ENCODE results near the gene LZTR1. TPM values are rescaled to one million over a fixed set of nuclear protein-coding genes. Genes with fewer than 3 reads are reported as not detected.
"Not testable (repeated sequence)": the region's sequence is repeated elsewhere in the genome, so short reads cannot be mapped to it uniquely, and the experiment has no call there.

LZTR1 gene
- total RNA-seq, 1 experiment from 2014 or later, result 13.0 TPM

DNA sequence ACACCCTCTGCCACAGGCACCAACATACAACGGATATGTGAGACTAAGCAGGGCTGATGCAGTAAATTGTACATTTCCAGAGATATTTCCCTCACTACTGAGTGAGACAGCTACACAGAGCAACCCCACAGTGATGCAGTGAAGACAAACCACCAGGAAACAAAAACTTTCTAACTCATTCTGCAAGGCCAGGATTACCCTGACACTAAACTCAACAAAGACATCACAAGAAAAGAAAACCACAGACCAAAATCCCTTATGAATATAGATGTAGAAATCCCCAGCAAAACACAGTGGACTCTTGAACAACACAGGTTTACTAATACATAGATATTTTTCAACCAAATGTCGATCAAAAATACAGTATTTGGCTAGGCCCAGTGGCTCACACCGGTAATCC is 51.8 kb downstream of the LZTR1 start:
- no peak for DNase-seq (ENCODE audit: low read depth)

DNA sequence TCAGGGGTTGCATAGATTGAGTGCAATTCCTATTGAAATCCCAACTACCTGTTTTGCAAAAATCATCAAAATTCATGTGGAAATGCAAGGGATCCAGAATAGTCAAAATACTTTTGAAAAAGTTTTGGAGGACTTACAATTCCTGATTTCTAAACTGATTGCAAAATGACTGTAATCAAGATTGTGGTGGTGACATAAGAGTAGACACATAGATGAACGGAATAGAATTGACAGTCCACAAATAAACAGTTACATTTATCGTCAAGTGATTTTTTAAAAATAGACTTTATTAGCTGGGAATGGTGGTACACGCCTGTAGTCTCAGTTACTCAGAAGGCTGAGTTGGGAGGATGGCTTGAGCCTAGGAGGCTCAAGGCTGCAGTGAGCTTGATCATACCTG is 52.9 kb downstream of the LZTR1 start:
- no peak for DNase-seq (ENCODE audit: low read depth)

DNA sequence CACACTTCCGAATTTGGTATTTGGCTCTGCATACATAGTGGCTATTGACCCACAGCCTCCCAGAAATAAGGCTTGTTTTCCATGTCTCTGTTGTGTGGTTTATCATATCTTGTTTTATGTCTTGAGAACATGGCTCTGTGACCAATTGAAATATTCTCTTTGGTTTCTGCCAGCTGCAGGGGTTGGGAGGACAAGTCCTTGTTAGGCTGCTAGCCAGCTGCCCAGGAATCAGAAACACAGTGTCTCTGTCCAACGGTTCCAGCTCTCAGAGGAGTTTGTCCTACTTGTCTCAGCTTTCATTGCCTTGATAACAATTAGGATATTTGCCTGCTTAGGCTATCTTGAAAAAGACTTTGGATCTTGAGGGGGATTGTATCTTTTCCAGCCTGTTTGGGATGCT is 56.3 kb downstream of the LZTR1 start:
- DNase-seq (ENCODE audit: low read depth), result peak; percentile 56

DNA sequence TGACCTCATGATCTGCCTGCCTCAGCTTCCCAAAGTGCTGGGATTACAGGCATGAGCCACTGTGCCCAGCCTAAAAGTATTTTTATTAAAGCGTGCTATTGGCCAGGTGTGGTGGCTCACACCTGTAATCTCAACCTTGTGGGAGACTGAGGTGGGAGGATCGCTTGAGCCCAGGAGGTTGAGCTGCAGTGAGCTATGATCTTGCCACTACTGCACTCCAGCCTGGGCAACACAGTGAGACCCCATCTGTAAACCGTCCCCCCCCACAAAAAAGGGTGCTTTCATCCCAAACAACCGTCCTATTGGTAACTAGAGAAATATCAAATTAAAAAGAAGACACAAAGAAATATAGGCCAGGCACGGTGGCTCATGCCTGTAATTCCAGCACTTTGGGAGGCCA is 57.1 kb downstream of the LZTR1 start:
- DNase-seq (ENCODE audit: low read depth), result not testable (repeated sequence)

DNA sequence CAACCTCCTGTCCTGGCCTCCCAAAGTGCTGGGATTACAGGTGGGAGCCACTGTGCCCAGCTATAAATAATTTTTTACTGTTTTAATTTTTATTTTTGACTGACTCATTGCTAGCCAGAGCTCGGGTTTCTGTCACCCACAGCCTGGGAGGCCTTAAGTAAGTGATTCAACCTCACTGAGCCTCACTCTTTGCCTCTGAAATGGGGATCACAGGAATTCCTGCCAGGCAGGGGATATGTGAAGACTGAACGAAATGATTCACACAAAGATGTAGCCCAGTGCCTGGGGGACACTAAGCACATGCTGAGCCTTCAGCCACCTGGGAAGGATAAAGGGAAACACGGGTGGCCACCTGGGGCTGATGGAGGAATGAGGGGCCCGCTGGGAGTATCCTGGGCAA is 59.8 kb downstream of the LZTR1 start:
- peak; percentile 76 for DNase-seq (ENCODE audit: low read depth)

DNA sequence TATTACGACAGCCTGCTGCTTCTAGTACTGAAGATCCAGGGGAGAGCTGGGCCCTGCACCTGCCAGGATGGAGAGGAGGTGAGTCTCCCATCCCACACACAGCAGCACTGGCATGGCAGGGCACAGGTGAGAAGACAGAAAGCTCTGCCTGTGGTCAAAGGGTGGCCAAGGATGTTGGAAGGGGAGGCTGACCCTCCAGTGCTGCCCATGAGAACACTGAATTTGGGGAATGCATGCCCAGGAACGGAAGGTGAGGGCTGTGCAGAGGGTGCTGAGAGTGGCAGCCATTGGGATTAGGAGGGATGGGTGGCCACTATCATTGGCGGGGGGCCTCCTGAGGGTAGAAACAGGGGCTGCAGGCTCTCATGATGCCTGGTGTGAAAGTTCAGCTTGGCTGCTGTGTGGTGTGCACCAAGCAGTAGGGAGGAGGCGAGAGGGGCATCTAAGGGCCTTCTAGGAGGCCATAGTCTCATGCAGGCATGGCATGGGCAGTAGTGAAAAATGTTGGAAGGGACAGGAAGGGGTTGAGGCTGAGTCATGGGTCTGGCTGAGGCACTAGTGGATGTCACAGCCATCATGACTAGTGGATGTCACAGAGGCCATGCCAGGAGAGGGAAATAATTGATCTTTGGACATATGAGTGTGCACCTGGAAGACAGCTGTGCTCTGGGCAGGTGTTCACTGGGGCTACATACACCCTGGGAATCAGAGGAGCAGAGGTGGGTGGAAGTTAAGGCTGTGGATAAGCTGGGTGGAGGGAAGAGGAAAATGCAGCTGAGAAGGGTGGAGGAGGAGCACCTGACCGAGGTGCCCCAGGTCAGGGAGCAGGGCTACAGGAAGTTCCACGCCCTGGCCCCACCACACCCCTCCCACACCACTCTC is 61.1 kb downstream of the LZTR1 start:
- peak; percentile 60 for DNase-seq (ENCODE audit: low read depth)

DNA sequence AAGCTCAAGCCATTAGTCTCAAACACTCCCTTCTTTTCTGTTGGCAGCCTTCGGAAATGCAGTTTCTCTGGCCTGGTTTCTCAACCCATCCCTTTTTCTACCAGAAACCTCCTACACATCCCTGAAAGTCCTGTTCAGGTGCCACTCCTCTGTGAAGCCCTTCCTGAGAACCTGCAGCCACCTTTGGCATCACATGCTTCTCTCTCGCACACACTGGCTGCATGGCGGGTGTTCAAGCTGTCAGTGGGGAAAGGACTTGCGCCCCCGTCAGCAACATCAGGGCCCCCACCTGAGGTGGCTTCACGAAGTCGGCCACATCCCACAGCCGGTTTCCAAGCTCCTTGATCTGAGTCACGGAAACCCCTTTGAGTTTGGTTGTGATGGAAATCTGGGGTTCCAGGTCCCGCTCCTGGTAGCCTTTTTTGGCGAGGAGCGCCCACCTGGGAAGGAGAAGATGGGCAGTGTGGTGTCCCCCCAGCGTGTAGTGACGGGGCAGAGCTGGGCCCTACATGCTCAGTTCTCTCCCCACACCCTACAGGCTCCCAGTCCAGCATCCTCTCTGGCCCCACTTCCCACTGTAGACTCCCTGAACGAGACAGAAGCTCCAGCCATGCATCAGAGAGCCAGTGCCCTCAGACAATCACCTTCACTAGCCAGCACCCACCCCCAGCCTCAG is 61.9 kb downstream of the LZTR1 start:
- DNase-seq (ENCODE audit: low read depth), result no peak

DNA sequence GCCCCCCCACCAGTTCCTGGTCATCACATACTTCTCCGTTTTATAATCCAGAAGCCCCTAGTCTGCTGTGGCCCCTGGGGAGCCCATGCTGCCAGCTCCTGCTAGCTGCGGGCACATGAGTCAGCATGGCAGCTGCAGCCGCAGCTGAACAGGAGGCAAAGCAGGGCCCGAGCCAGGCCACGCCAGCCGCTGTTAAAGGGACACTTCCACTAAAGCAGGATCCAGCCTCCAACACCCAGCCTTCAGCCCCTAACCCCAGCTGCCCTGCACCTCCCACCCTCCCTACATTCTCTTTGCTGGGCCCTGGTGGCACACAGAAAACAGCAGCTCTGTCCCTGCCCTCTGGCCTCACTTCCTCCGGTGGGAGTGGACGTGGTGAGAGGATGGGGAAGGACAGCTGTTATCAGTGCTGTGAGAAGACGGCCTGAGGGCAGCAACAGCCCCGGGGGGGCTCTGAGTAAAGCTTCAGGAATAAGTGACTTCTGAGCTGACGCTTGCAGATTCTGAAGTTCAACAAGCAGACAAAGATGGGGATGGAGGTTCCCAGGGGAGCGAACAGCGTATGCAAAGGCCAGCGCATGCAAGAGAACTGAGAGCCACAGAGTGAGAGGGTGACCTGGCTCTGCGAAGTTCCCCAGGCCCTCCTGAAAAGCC is 63.0 kb downstream of the LZTR1 start:
- peak; percentile 80 for DNase-seq (ENCODE audit: low read depth)

DNA sequence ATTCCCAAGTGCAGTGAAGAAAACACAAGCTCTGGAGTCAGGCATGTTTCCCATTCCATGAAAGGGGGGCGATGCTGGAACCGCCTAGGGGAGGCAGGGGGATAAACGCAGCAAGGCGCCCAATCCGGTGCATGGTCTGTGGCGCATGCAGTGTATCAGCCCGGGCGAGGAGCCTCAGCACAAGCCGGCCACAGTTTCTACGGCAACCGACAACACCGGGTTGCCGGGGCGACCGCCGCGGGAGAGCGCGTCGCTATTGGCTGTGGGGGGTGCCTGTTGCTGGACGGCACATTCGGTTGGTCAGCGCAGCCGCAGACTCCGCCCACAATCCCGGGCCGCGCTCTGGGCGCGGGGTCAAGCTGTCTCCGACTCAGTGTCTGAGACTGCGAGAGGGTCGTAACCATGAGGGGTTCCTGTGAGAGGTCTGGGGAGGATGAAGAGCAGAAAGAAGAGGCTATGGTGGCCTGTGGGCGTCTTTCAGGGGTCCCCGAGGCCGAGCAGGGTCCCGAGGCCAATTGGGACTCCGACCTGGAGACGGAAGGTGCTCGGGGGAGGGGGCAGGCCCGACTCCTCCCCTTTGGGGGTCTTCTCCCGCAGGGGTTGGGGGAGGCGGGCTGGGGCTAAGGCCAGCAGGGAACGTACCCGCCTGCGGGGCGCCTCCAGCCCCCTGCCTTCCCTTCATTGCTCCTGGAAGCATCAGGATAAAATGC is 63.6 kb downstream of the LZTR1 start, which contains the start of gene LRRC74B:
Gene LRRC74B, plus strand, starts transcription at position 362 of the 710 bp plus-strand sequence. Its CDS starts 41 bp downstream, at position 403.
- DNase-seq (ENCODE audit: low read depth), result peak; percentile 91

DNA sequence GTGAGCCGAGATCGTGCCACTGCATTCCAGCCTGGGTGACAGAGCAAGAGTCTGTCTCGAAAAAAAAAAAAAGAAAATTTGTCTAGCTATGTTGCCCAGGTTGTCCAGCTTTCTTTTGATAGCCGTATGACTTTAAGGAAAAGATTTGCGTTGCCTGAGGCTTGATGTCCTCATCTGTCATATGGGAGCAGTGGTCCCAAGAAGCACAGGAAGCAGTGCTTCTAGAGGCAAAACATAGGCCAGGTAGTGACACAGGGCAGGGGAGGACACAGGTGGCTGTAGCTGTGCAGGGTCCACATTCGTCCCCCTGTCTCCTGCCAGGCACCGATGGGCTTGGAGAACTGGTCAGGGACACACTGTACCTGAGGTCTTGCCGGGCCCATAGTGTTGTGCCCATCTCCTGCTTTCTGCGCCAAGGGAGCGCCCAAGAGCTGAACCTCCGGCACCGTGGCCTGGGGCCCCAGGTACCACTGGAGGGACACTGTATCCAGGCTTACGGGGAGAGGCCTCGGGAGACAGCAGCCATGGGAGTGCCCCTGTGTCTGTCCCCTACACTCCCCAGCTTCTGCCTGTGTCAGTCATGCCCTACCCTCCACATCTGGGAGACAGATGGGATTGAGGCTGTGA is 65.1 kb downstream of the LZTR1 start:
- DNase-seq (ENCODE audit: low read depth), result no peak

DNA sequence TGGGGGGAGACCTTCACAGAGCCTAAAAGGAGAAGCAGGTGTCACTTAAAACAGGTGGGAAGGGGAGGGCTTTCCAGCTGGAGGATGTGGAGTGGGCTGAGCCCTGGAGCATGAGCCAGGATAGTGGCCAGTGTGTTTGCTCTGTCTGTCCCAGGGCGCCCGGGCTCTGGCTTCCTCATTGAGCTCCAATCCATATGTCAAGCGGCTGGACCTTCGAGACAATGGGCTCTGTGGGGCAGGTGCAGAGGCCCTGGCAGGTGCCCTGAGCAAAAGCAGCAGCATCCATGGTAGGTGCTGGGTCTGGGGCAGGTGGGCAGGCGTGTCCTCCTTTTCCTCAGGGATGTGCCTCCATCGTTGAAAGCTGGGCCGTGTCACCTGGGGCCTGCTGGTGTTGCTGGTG is 65.6 kb downstream of the LZTR1 start:
- no peak for DNase-seq (ENCODE audit: low read depth)

DNA sequence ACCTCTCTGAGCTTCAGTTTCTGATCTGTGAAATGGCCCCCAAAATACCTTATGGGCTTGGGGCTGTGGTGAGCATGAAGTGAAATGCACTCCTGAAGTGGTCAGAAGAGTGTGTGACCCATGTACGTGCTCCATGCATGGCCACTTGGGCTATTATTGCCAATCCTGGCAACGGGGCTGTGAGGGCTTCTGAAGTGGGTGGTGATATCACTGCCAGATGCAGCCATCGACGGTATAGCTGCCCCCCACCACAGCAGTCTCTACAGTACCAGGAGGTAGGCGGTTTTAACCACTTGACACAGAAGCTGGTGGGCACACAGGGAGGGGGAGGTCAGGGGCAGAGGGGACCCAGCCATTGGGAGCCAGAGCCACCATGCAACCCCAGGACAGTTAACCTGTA is 66.4 kb downstream of the LZTR1 start:
- not testable (repeated sequence) for DNase-seq (ENCODE audit: low read depth)

Other genes with a start within 250 kb of the LZTR1 start
- not detected in 2 replicates for gene SERPIND1, start 208.2 kb upstream of the LZTR1 start, total RNA-seq (2014; rRNA removed; shearing (Covaris generic))
- 11.1 and 23.8 TPM in 2 replicates for gene PI4KA, start 123.5 kb upstream of the LZTR1 start, total RNA-seq (2014; rRNA removed; shearing (Covaris generic))
- 10.7 and 11.5 TPM in 2 replicates for gene SNAP29, start 123.3 kb upstream of the LZTR1 start, total RNA-seq (2014; rRNA removed; shearing (Covaris generic))
- gene CRKL, start 64.9 kb upstream of the LZTR1 start, total RNA-seq (2014; rRNA removed; shearing (Covaris generic)), result 32.8 and 43.9 TPM in 2 replicates
- 0.10 and 0.47 TPM in 2 replicates for gene AIFM3, start 15.0 kb upstream of the LZTR1 start, total RNA-seq (2014; rRNA removed; shearing (Covaris generic))
- gene THAP7, start 19.8 kb downstream of the LZTR1 start, total RNA-seq (2014; rRNA removed; shearing (Covaris generic)), result 50.2 and 52.6 TPM in 2 replicates
- gene P2RX6, start 32.9 kb downstream of the LZTR1 start, total RNA-seq (2014; rRNA removed; shearing (Covaris generic)), result 2.1 and 3.6 TPM in 2 replicates
- not detected in 2 replicates for gene SLC7A4, start 50.3 kb downstream of the LZTR1 start, total RNA-seq (2014; rRNA removed; shearing (Covaris generic))
- gene LRRC74B, start 63.6 kb downstream of the LZTR1 start, total RNA-seq (2014; rRNA removed; shearing (Covaris generic)), result not detected in 2 replicates

All from M059J (cell line).